ENCODE measurements around the gene KDF1.

DNA sequence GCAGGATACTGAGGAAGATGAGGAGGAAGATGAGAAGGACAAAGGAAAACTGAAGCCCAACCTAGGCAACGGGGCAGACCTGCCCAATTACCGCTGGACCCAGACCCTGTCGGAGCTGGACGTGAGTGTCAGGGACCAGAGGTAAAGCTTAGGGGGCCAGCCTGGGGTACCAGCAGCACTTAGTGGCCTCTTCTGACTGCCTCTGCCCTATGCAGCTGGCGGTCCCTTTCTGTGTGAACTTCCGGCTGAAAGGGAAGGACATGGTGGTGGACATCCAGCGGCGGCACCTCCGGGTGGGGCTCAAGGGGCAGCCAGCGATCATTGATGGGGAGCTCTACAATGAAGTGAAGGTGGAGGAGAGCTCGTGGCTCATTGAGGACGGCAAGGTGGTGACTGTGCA, 17.6 kb downstream of the KDF1 start:
- TF ChIP-seq, protein P1, sequence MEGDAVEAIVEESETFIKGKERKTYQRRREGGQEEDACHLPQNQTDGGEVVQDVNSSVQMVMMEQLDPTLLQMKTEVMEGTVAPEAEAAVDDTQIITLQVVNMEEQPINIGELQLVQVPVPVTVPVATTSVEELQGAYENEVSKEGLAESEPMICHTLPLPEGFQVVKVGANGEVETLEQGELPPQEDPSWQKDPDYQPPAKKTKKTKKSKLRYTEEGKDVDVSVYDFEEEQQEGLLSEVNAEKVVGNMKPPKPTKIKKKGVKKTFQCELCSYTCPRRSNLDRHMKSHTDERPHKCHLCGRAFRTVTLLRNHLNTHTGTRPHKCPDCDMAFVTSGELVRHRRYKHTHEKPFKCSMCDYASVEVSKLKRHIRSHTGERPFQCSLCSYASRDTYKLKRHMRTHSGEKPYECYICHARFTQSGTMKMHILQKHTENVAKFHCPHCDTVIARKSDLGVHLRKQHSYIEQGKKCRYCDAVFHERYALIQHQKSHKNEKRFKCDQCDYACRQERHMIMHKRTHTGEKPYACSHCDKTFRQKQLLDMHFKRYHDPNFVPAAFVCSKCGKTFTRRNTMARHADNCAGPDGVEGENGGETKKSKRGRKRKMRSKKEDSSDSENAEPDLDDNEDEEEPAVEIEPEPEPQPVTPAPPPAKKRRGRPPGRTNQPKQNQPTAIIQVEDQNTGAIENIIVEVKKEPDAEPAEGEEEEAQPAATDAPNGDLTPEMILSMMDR (conservative IDR thresholded peaks at IDR 0.05 in 1 of 2, IDR thresholded peaks at IDR 0.05 in 1 of 2; ENCODE audit: low read depth in 1 of 2, low read length in 2 of 2): no peak
- no peak for TF ChIP-seq EZH2 (IDR thresholded peaks at IDR 0.05; ENCODE audit: low read length, missing control alignments)

All from fibroblast of lung (primary cell).